ENCODE data around the gene CR2.
"Not testable (repeated sequence)": the region's sequence is repeated elsewhere in the genome, so short reads cannot be mapped to it uniquely, and the experiment has no call there.

The CR2 gene

GRCh38 chr1:207504438-207504837 is 50.3 kb downstream of the CR2 start:
- DNase-seq (ENCODE audit: low read depth, low spot score): no peak

- no peak for DNase-seq (ENCODE audit: low read depth, low spot score)
These were observed 56.3 kb downstream of the CR2 start for GRCh38 chr1:207510444-207510843.

DNA sequence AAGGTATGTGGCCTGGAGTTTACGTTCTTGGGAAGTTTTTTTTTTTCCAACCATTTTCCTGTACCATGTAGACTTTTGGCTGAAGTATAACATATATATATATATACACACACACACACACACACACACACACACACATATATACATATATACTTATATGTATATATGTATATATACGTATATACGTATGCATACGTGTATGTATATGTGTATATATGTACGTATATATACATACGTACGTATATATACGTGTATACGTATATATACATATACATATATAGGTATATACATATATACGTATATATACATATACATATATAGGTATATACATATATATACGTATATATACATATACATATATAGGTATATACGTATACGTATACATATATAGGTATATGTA is 60.8 kb downstream of the CR2 start:
- DNase-seq (ENCODE audit: low read depth, low spot score): no peak

- no peak for DNase-seq (ENCODE audit: low read depth, low spot score)
These were observed 62.6 kb downstream of the CR2 start for GRCh38 chr1:207516729-207517128.

GRCh38 chr1:207518608-207519236 is 64.6 kb downstream of the CR2 start:
- no peak for DNase-seq (ENCODE audit: low read depth, low spot score)

- DNase-seq (ENCODE audit: low read depth, low spot score): no peak
These were observed 65.6 kb downstream of the CR2 start for GRCh38 chr1:207519505-207520399.

GRCh38 chr1:207520400-207521345 is 66.5 kb downstream of the CR2 start:
- not testable (repeated sequence) for DNase-seq (ENCODE audit: low read depth, low spot score)

DNA sequence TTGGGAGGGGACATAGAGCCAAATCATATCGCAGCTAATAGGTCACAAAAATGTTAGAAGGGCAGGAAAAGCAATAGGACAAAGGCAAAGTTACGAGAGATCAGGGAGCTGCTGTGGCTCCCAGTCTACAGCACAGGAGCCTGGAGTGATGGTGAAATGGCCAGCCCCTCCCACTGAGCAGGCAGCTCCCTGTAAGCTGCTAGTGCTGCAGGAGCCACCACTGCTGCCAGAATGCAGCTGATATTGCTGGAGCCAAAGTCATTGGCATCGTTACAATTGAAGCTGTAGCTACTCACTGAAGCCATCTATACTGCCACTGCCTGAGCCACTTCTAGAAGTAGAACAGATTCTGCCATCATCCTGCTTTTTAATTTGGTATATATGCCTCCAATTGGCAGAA is 71.1 kb downstream of the CR2 start:
- DNase-seq (ENCODE audit: low read depth, low spot score): not testable (repeated sequence)

DNA sequence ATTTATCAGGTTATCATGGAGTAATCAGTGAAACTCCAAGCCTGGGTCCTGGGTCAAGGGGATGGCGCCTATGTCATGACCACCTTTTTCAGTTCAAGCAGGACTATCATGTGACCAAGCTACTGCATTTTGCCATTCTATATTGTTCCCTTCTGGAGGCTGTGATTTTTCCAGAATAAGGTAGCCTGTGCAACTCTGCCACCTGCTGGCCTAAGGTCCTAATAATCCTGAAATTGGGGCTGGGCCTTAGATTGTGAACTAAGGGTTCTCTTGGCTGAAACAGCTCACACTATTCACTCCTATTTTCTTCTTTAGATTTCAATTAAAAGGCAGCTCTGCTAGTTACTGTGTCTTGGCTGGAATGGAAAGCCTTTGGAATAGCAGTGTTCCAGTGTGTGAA is 74.3 kb downstream of the CR2 start:
- DNase-seq (ENCODE audit: low read depth, low spot score): not testable (repeated sequence)

GRCh38 chr1:207536263-207536662 is 82.1 kb downstream of the CR2 start:
- not testable (repeated sequence) for DNase-seq (ENCODE audit: low read depth, low spot score)

All from iPS DF 19.7 (cell line).